Loucy (cell line): ENCODE data around the gene FURIN.

ENCODE experiments used
- H2AFZ ChIP-seq: fragments of 200-600 bp; sonication (generic); 2 replicates; pipeline ENCODE4 v1.6.0; 2016; ENCODE audit warnings: antibody characterized with exemption, mild to moderate bottlenecking, low read length, moderate library complexity
- H3F3A ChIP-seq: fragments of 200-600 bp; 2 replicates; pipeline ENCODE4 v1.6.0; 2016; ENCODE audit warnings: antibody characterized with exemption, low read depth, mild to moderate bottlenecking
- H3K27me3 ChIP-seq: fragments of 200-600 bp; sonication (generic); 2 replicates; pipeline ENCODE4 v1.6.1; 2014; ENCODE audit warnings: low read length, mild to moderate bottlenecking; ENCODE audit not compliant: insufficient read depth, poor library complexity, severe bottlenecking
- H3K36me3 ChIP-seq: fragments of 200-600 bp; sonication (generic); 2 replicates; pipeline ENCODE4 v1.6.1; 2016; ENCODE audit warnings: low read length; ENCODE audit not compliant: insufficient read depth
- H3K4me1 ChIP-seq: fragments of 200-600 bp; sonication (generic); 2 replicates; pipeline ENCODE4 v1.5.1; 2014; ENCODE audit warnings: low read length, mild to moderate bottlenecking; ENCODE audit not compliant: insufficient read depth, poor library complexity, severe bottlenecking
- H3K4me2 ChIP-seq: fragments of 200-600 bp; sonication (generic); 2 replicates; pipeline ENCODE4 v1.6.0; 2014; ENCODE audit warnings: antibody characterized with exemption, low read length, low read depth, mild to moderate bottlenecking; ENCODE audit not compliant: poor library complexity, severe bottlenecking
- H3K4me3 ChIP-seq: fragments of 200-600 bp; sonication (generic); 2 replicates; pipeline ENCODE4 v1.5.1; 2014; ENCODE audit warnings: low read length, mild to moderate bottlenecking, mixed read lengths; ENCODE audit not compliant: poor library complexity, severe bottlenecking
- H3K79me2 ChIP-seq: fragments of 200-600 bp; sonication (generic); 2 replicates; pipeline ENCODE4 v1.6.1; 2014; ENCODE audit warnings: low read length; ENCODE audit not compliant: insufficient read depth
- H3K9ac ChIP-seq: fragments of 200-600 bp; sonication (generic); 2 replicates; pipeline ENCODE4 v1.6.0; 2014; ENCODE audit warnings: mild to moderate bottlenecking, low read depth, low read length, moderate library complexity; ENCODE audit not compliant: poor library complexity, severe bottlenecking
- H3K9me2 ChIP-seq: fragments of 200-600 bp; sonication (generic); replicated peaks from 2 replicates; pipeline ENCODE4 v1.6.1; 2016; ENCODE audit warnings: low read depth, low read length, mixed read lengths
- H3K9me3 ChIP-seq: fragments of 200-600 bp; sonication (generic); 2 replicates; pipeline ENCODE4 v1.6.1; 2014; ENCODE audit warnings: mild to moderate bottlenecking, antibody characterized with exemption, low read length, low read depth; ENCODE audit not compliant: insufficient read depth
- H4K20me1 ChIP-seq: fragments of 200-600 bp; sonication (generic); 2 replicates; pipeline ENCODE4 v1.6.0; 2014; ENCODE audit warnings: antibody characterized with exemption, low read length, mild to moderate bottlenecking; ENCODE audit not compliant: insufficient read depth, poor library complexity, severe bottlenecking
- EZH2phosphoT487 ChIP-seq: fragments of 200-600 bp; IDR thresholded peaks from 2 replicates; pipeline ENCODE4 v1.6.1; 2018; ENCODE audit warnings: antibody characterized with exemption, mild to moderate bottlenecking, moderate library complexity, borderline replicate concordance
- TF ChIP-seq, protein P1 (sequence below): fragments of 200-600 bp; sonication (generic); conservative IDR thresholded peaks from 2 replicates; pipeline ENCODE4 v1.5.1; 2014; ENCODE audit warnings: mild to moderate bottlenecking, antibody characterized with exemption, low read length

Gene FURIN

DNA sequence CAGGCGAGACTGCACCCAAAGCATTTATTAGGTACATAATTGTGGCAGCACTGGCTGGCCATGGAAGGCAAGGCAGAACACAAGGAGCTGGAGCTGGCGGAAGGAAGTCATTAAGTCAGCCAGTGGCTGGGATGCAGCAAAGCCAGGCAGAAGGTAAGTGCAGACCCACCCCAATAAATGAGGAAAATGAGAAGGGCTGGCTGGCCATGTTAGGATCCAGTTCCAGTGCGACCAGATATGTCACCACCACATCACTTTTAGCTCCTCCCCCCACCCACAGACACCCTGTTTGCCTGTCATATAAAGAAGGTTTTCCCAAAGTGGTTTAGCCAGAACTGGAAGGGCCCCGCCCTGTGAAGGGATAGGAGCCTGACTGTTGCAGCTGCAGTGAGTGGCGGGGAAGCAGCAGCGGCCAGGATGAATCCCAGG is at the start of gene FURIN:
FURIN (plus strand) TSS at position 328 of the 429 bp plus-strand sequence. CDS start 7,153 bp downstream, outside the sequence.
- peaks cover 39% of the 10 kb centered on the region for H3K4me1 ChIP-seq
- TF ChIP-seq, protein P1, sequence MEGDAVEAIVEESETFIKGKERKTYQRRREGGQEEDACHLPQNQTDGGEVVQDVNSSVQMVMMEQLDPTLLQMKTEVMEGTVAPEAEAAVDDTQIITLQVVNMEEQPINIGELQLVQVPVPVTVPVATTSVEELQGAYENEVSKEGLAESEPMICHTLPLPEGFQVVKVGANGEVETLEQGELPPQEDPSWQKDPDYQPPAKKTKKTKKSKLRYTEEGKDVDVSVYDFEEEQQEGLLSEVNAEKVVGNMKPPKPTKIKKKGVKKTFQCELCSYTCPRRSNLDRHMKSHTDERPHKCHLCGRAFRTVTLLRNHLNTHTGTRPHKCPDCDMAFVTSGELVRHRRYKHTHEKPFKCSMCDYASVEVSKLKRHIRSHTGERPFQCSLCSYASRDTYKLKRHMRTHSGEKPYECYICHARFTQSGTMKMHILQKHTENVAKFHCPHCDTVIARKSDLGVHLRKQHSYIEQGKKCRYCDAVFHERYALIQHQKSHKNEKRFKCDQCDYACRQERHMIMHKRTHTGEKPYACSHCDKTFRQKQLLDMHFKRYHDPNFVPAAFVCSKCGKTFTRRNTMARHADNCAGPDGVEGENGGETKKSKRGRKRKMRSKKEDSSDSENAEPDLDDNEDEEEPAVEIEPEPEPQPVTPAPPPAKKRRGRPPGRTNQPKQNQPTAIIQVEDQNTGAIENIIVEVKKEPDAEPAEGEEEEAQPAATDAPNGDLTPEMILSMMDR = no peak
- no peak for TF ChIP-seq EZH2phosphoT487
- H3K9me3 ChIP-seq = no peaks in the 10 kb centered on the region
- H2AFZ ChIP-seq = 0 out of 2 replicates have a peak within 1 kb of the TSS, but pooled peaks have one; percentile 1
- H3F3A ChIP-seq = peaks cover 14% of the 10 kb centered on the region; the same call in 1 of the 2 replicates
- peaks cover 8% of the 10 kb centered on the region for H4K20me1 ChIP-seq
- H3K4me2 ChIP-seq = peak within 1 kb of the TSS; percentile 80
- H3K4me3 ChIP-seq = peak within 1 kb of the TSS; percentile 80
- no peaks in the 10 kb centered on the region for H3K27me3 ChIP-seq
- H3K79me2 ChIP-seq = peaks cover 30% of the 10 kb centered on the region
- H3K36me3 ChIP-seq = no peaks in the 10 kb centered on the region
- peak within 1 kb of the TSS; percentile 78 for H3K9ac ChIP-seq
- no peaks in the 10 kb centered on the region for H3K9me2 ChIP-seq

DNA sequence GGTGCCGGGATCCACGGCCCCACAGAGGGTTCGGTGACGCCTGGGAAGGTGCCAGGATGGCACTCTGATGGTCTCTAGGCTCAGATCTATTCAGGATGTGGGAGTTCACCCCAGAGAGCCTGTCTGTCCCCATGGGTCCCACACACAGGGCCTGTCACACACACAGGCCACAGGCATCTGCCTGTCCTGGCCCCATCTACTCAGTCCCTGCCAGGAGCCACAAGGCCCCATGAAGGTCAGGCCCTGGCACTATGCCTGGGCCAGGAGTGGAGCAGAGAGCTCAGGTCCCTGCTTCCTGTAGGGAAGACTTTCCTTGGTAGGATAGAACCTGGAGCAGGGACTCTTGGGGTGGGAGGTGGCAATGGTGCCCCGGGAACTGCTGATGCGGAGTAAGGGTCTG is 49.0 kb upstream of the FURIN start:
- Histone ChIP-seq H3K4me1 (no peaks in the 10 kb centered on the region), H2AFZ (no peak overlapping the region), H3F3A (no peaks in the 10 kb centered on the region), H3K79me2 (no peaks in the 10 kb centered on the region), H3K4me3 (no peak overlapping the region), H3K36me3 (peaks cover 13% of the 10 kb centered on the region; the same call in 1 of the 2 replicates), H3K27me3 (no peaks in the 10 kb centered on the region), H3K9me3 (no peaks in the 10 kb centered on the region), H3K4me2 (no peak overlapping the region), H3K9ac (no peak overlapping the region), H4K20me1 (no peaks in the 10 kb centered on the region), H3K9me2 (no peaks in the 10 kb centered on the region)
- TF ChIP-seq, protein P1 = no peak
- no peak for TF ChIP-seq EZH2phosphoT487

DNA sequence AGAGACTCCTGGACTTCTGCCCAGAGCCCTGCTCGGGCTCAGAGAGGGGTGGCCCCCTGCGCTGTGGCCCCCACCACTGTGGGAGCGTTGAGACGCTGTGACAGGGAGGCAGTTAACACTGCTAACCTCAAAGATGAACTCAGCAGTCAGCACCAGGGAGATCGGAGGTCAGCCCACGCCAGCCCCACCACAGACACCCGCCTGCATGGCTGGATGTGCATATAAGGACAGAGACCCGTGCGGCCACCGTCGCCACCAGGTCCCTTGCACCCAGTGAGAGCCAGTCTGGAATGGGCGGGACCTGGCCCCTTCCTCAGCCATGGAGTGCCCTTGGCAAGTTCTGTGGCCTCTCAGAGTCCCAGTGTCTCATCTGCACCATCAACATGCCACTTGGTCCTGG is 48.5 kb upstream of the FURIN start:
- TF ChIP-seq EZH2phosphoT487 = no peak
- TF ChIP-seq, protein P1 = no peak
- Histone ChIP-seq H3K79me2 (no peaks in the 10 kb centered on the region), H3K9me3 (no peaks in the 10 kb centered on the region), H4K20me1 (no peaks in the 10 kb centered on the region), H3F3A (no peaks in the 10 kb centered on the region), H2AFZ (no peak overlapping the region), H3K36me3 (peaks cover 12% of the 10 kb centered on the region; the same call in 1 of the 2 replicates), H3K9me2 (no peaks in the 10 kb centered on the region), H3K27me3 (no peaks in the 10 kb centered on the region), H3K9ac (no peak overlapping the region), H3K4me1 (no peaks in the 10 kb centered on the region), H3K4me2 (no peak overlapping the region), H3K4me3 (no peak overlapping the region)
